ENCODE data around the gene CLPTM1.
"Not testable (repeated sequence)": the region's sequence is repeated elsewhere in the genome, so short reads cannot be mapped to it uniquely, and the experiment has no call there.

The CLPTM1 gene

DNA sequence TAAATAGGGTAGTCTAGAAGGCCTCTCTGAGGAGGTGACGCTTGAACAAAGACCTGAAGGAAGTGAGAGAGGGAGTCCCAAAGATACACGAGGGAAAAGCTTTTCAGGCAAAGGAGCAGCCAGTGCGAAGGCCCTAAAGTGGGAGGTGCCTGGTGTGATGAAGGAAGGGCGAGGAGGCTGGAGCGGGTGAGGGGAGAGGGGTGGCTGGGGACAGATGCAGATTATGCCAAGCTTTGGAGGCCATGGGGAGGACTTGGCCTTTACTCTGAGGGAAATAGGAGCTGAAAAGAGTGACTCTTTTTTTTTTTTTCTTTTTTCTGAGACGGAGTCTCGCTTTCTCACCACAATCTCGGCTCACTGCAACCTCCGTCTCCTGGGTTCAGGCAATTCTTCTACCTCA is 2.9 kb downstream of the CLPTM1 start:
- ChIA-PET POLR2A (interaction anchor here (1.4 kb wide), 1 partner anchor 68 kb away, joined by 3 read pairs; no protein-coding TSS in a partner anchor), CTCF (no interaction called here)
- no peak for DNase-seq (ENCODE audit: extremely low spot score)
- TF ChIP-seq SUZ12 (IDR thresholded peaks at IDR 0.05) (no peak), LEF1 (IDR thresholded peaks at IDR 0.05; ENCODE audit: borderline replicate concordance) (no peak), FOXM1 (IDR thresholded peaks at IDR 0.05; ENCODE audit: borderline replicate concordance) (no peak), L3MBTL2 (conservative IDR thresholded peaks at IDR 0.05) (no peak), HDGF (IDR thresholded peaks at IDR 0.05; ENCODE audit: borderline replicate concordance) (no peak)
- TF ChIP-seq, protein P1, sequence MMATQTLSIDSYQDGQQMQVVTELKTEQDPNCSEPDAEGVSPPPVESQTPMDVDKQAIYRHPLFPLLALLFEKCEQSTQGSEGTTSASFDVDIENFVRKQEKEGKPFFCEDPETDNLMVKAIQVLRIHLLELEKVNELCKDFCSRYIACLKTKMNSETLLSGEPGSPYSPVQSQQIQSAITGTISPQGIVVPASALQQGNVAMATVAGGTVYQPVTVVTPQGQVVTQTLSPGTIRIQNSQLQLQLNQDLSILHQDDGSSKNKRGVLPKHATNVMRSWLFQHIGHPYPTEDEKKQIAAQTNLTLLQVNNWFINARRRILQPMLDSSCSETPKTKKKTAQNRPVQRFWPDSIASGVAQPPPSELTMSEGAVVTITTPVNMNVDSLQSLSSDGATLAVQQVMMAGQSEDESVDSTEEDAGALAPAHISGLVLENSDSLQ (IDR thresholded peaks at IDR 0.05): no peak

DNA sequence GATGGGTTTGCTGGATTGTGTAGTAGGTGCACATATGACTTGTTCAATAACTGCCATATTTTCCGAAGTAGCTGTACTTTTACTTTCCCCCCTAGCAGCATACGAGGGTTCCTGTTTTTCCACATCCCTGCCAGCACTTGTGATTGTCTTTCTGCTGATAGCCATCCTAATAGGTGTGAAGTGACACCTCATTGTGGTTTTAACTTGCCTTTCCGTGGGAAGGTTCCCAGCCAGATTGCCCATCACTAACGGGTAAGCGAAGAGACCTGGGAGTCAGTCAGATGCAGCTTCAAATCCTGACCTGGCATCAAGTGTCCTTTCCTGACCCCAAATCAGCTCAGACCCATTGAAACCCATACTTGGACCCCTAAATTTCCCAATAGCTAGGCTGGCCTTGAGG is 4.5 kb downstream of the CLPTM1 start:
- TF ChIP-seq FOXM1 (IDR thresholded peaks at IDR 0.05; ENCODE audit: borderline replicate concordance): no peak
- no peak for DNase-seq (ENCODE audit: extremely low spot score)
- CTCF ChIA-PET: no interaction called here
- POLR2A ChIA-PET: no interaction called here

DNA sequence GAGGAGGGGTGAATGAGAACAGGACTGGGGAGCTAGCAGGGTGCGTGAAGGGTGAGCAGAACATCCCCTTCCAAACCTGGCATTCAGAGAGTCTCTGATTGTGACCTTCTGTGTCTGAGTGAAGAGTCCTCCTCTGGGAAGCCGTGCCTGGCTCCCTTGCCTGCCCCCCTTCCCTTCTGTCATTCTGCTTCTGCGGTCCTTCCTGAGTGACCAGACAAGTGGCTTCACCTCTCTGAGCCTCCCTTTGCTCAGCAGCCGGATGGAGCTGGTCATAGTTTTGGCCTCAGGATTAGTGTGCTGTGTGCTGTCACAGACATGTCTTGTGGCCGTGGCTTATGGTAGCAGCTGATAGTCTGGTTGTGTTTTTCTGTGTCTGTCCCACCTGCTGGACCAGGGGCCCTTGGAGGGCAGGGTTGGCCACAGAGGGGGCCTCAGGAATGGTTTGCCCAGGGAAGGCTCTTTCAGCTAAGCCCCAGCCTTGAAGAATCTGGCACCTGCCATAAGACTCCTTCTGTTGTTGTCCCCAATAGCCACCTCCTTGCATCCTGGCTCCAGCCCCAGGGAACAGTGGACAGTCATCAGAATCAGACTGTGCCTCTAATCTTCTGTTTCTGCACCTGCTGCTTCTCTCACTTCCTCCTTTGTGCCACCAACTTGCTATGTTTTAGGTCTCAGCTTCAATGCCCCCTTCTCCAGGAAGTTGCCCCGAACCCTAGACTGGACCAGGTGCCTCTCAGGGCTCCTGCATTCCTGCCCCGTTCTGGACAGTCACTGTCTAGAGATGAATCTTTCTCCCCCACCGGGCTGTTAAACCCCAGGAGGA is 5.9 kb downstream of the CLPTM1 start:
- no peak for TF ChIP-seq ELF4 (IDR thresholded peaks at IDR 0.05)
- TF ChIP-seq FOXK2 (IDR thresholded peaks at IDR 0.05): no peak
- TF ChIP-seq ZNF384 (IDR thresholded peaks at IDR 0.05): no peak
- TF ChIP-seq BHLHE40 (IDR thresholded peaks at IDR 0.05; ENCODE audit: borderline replicate concordance): no peak
- no peak for TF ChIP-seq L3MBTL2 (conservative IDR thresholded peaks at IDR 0.05)
- TF ChIP-seq NFRKB (IDR thresholded peaks at IDR 0.05): no peak
- TF ChIP-seq, protein P1 (IDR thresholded peaks at IDR 0.05): no peak
- no peak for TF ChIP-seq FOXA1 (IDR thresholded peaks at IDR 0.05)
- no peak for TF ChIP-seq CTBP1 (IDR thresholded peaks at IDR 0.05; ENCODE audit: borderline replicate concordance)
- CTCF ChIA-PET: no interaction called here
- no peak for DNase-seq (ENCODE audit: extremely low spot score)
- POLR2A ChIA-PET: no interaction called here

DNA sequence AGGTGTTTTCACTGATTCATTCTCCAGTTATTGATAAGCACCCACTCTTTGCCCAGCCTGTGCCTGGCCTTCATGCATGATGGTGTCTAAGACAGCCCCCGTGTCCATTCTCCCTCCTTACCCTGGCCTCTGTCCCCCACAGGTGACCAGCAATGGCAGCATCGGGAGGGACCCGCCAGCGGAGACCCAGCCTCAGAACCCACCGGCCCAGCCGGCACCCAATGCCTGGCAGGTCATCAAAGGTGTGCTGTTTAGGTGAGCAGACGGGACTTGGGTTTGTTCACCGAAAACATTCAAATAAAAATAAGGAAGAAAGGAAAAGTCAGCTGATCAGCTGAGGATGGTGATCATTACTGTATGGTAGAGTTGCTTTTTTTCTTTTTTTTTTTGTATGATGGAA is 6.6 kb downstream of the CLPTM1 start:
- TF ChIP-seq ARNT (IDR thresholded peaks at IDR 0.05): no peak
- no peak for DNase-seq (ENCODE audit: extremely low spot score)
- CTCF ChIA-PET: no interaction called here
- POLR2A ChIA-PET: no interaction called here

DNA sequence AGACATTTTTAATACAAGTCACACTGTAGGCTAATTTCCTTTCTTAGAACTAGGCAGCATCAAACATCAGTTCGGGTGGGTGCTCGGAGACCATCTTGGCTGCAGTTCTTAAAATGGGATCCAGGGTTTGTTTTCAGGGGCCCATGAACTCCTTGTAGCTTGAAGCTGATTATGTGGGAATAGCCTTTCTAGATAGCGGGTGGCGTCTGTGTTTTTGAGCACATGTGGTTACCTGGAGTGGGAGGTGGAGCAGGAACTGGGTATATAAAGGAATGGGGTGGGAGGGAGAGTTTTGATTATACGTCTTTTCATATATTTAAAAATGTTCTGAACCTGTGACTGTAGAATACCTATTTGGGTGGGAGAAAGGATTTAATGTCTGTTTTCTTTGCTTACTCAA is 12.9 kb downstream of the CLPTM1 start:
- DNase-seq (ENCODE audit: extremely low spot score): no peak
- ChIA-PET CTCF (no interaction called here), POLR2A (no interaction called here)
- no peak for TF ChIP-seq ARNT (IDR thresholded peaks at IDR 0.05)
- TF ChIP-seq CTBP1 (IDR thresholded peaks at IDR 0.05; ENCODE audit: borderline replicate concordance): no peak
- no peak for TF ChIP-seq BHLHE40 (IDR thresholded peaks at IDR 0.05; ENCODE audit: borderline replicate concordance)
- no peak for TF ChIP-seq SUZ12 (IDR thresholded peaks at IDR 0.05)
- no peak for TF ChIP-seq HDGF (IDR thresholded peaks at IDR 0.05; ENCODE audit: borderline replicate concordance)
- TF ChIP-seq LEF1 (IDR thresholded peaks at IDR 0.05; ENCODE audit: borderline replicate concordance): no peak
- no peak for TF ChIP-seq ELF4 (IDR thresholded peaks at IDR 0.05)
- TF ChIP-seq FOXM1 (IDR thresholded peaks at IDR 0.05; ENCODE audit: borderline replicate concordance): no peak
- TF ChIP-seq, protein P1 (IDR thresholded peaks at IDR 0.05): no peak
- TF ChIP-seq NFRKB (IDR thresholded peaks at IDR 0.05): no peak
- TF ChIP-seq SP1 (IDR thresholded peaks at IDR 0.05): no peak
- no peak for TF ChIP-seq L3MBTL2 (conservative IDR thresholded peaks at IDR 0.05)
- no peak for TF ChIP-seq TARDBP (IDR thresholded peaks at IDR 0.05)
- no peak for TF ChIP-seq ZNF384 (IDR thresholded peaks at IDR 0.05)

DNA sequence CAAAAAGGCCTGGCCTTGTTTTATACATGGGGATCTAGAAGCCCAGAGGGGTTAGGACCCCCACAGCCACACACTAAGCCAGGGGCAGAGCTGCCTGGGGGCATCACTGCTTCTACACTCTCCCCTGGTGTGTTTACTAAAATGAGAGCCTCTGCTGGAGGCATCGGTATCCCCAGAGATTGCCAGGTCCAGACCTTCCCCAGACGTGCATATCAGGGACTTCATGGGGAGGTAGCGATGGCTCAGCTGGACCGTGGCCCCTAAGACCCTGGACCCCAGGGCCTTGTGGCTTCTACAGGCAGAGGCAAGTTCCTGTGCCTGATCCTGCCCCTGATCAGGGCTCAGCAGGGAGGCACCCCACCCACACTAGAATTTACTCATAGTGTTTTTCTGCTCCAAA is 13.5 kb downstream of the CLPTM1 start:
- ChIA-PET POLR2A (no interaction called here), CTCF (no interaction called here)
- no peak for TF ChIP-seq ARNT (IDR thresholded peaks at IDR 0.05)
- no peak for TF ChIP-seq LEF1 (IDR thresholded peaks at IDR 0.05; ENCODE audit: borderline replicate concordance)
- no peak for TF ChIP-seq TARDBP (IDR thresholded peaks at IDR 0.05)
- TF ChIP-seq ZNF384 (IDR thresholded peaks at IDR 0.05): no peak
- DNase-seq (ENCODE audit: extremely low spot score): no peak

DNA sequence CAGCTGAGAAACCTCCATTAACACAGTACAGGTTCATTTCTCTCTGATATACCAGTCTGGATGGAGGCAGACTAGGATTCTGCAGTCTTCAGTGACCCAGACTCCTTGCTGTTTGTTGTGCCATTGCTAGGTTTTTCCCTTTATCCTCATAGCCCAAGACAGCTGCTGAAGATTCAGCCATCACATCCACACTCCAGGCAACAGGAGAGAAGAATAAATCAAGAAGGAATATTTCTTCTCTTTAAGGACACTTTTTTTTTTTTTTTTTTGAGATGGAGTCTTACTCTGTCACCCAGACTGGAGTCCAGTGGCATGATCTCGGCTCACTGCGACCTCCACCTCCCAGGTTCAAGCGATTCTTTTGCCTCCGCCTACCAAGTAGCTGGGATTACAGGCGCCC is 14.3 kb downstream of the CLPTM1 start:
- DNase-seq (ENCODE audit: extremely low spot score): no peak
- TF ChIP-seq ELF4 (IDR thresholded peaks at IDR 0.05) (no peak), SP1 (IDR thresholded peaks at IDR 0.05) (no peak), HDGF (IDR thresholded peaks at IDR 0.05; ENCODE audit: borderline replicate concordance) (no peak), L3MBTL2 (conservative IDR thresholded peaks at IDR 0.05) (no peak), NFRKB (IDR thresholded peaks at IDR 0.05) (no peak), CTBP1 (IDR thresholded peaks at IDR 0.05; ENCODE audit: borderline replicate concordance) (no peak), FOXK2 (IDR thresholded peaks at IDR 0.05) (no peak), ARNT (IDR thresholded peaks at IDR 0.05) (no peak), LEF1 (IDR thresholded peaks at IDR 0.05; ENCODE audit: borderline replicate concordance) (no peak), ZNF384 (IDR thresholded peaks at IDR 0.05) (no peak), SUZ12 (IDR thresholded peaks at IDR 0.05) (no peak), FOXM1 (IDR thresholded peaks at IDR 0.05; ENCODE audit: borderline replicate concordance) (no peak), TARDBP (IDR thresholded peaks at IDR 0.05) (no peak), FOXA1 (IDR thresholded peaks at IDR 0.05) (no peak), BHLHE40 (IDR thresholded peaks at IDR 0.05; ENCODE audit: borderline replicate concordance) (no peak)
- TF ChIP-seq, protein P1 (IDR thresholded peaks at IDR 0.05): no peak
- POLR2A ChIA-PET: interaction anchor here (1.5 kb wide), 1 partner anchor 15 kb away, joined by 5 read pairs; the partner anchor contains the start of gene CLPTM1
- CTCF ChIA-PET: no interaction called here

DNA sequence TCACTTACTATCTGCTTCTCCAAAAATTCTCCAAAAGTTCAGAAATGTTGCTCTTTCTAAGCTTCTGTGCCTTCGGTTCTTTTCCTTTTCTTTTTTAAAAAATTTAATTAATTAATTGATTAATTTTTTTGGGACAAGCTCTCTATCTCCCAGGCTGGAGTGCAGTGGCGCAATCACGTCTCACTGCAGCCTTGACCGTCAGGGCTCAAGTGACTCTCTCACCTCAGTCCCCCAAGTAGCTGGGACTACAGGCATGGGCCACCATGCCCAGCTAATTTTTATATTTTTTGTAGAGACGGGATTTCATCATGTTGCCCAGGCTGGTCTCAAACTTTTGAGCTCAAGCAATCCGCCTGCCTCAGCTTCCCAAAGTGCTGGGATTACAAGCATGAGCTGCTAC is 16.3 kb downstream of the CLPTM1 start:
- DNase-seq (ENCODE audit: extremely low spot score): not testable (repeated sequence)
- CTCF ChIA-PET: interaction anchor here (1.0 kb wide), 1 partner anchor 229 kb away, joined by 3 read pairs; no protein-coding TSS in a partner anchor
- POLR2A ChIA-PET: interaction anchor here (1.4 kb wide), 1 partner anchor 17 kb away, joined by 8 read pairs; the partner anchor contains the start of gene CLPTM1
